NCI-H510A treated with DMSO at 0.1 percent for 48 hours (cell line): ENCODE data around the gene SSC4D.
"Not testable (repeated sequence)": the region's sequence is repeated elsewhere in the genome, so short reads cannot be mapped to it uniquely, and the experiment has no call there.

Experiments
- DNase-seq: peaks from one replicate; lab custom pipeline; 2025; lab: John Stamatoyannopoulos, UW

The SSC4D gene

DNA sequence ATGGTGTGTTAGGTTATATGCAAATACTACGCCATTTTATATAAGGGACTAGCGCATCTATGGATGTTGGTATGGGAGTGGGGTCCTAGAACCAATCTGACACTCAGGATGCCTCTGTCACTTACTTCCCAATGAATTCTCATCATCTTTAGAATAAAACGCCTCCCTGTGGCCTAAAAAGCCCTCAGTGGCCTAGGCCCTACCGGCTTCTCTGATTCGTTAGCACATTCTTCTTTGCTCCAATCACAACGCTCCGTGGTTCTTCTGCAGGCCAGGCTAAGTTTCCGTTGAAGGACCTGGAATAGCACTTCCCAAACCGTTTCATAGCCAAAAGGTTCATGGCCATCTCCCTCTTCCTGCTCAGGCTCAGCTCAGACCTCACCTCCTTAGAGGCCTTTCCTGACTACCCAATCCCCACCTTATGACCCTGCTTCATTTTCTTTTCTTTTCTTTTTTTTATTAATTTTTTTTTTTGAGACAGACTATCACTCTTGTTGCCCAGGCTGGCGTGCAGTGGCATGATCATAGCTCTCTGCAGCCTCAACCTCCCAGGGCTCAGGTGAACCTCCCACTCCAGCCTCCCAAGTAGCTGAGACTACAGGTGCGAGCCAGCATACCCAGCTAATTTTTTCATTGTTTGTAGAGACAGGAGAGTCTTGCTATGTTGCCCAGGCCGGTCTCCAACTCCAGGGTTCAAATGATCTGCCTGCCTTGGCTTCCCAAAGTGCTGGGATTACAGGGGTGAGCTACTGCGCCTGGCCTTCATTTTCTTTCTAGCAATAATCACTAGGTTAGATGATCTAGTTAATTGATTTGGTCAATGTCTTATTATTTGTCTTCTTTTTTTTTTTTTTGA, 26.2 kb downstream of the SSC4D start:
- peak; percentile 5 for DNase-seq

GRCh38 chr7:76381814-76382213, 27.7 kb downstream of the SSC4D start:
- no peak for DNase-seq

- DNase-seq: no peak
Observed at GRCh38 chr7:76380623-76380966, 28.9 kb downstream of the SSC4D start.

- no peak for DNase-seq
Observed at GRCh38 chr7:76377186-76377918, 32.1 kb downstream of the SSC4D start.

DNA sequence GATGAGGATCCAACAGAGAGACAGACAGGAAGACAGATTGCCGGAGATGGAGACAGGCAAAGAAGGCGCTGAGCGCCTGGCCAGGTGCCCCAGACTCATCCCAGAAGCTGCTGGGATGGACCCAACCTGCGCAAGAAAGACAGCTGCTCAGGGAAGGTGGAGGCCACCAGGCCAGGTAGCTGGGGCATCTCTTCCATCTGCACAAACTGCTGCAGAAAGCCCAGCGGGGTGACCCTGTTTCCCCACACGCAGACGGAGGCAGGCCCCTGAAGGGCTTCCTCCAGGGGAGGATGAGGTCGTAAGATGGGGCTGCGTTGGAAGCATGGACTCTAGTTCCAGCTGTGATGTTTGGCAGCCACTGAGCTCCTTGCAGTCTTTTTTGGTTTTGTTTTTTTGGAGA, 34.2 kb downstream of the SSC4D start:
- no peak for DNase-seq

DNA sequence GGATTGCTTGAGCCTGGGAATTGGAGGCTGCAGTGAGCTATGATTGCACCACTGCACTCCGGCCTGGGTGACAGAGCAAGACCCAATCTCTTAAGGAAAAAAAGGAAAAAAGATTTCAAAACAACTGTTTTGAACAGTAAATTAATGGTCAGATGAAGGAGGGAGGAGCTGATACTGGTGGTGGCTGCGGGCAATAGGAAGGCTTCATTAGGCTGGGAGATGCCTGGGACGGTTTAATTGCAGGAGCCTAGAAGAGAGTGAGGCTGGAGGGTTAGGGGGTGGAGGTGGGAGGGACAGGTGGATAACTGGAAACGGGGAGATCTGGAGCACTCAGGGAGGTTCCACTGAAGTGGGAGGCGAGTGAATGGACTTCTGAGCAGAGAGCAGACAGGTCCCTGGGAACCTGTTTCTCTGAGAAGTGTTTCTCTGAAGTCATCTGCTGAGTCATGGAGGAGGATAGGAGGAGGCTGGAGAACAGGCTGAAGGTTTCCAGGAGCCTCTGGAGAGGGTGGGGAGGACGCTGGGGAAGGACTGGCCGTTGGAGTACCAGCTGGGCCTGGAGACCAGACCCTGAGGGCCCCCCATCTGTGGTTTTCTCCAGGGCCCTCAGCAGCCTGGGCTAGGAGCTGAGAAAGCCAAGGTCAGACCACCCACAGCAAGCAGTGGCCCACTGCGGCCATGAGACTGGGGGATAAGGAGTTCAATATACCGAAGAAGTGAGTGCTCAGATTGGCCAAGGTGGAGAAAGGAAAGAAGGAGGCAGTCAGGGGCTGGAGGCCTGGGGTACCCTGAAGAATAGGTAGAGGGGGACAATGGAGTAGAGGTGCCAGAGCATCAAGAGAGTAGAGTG, 36.3 kb downstream of the SSC4D start:
- no peak for DNase-seq

- DNase-seq: no peak
Observed at GRCh38 chr7:76371396-76371795, 38.1 kb downstream of the SSC4D start.

- no peak for DNase-seq
Observed at GRCh38 chr7:76369018-76369417, 40.5 kb downstream of the SSC4D start.

- DNase-seq: no peak
Observed at GRCh38 chr7:76368190-76368589, 41.3 kb downstream of the SSC4D start.

GRCh38 chr7:76364198-76364584, 45.3 kb downstream of the SSC4D start:
- DNase-seq: no peak

DNA sequence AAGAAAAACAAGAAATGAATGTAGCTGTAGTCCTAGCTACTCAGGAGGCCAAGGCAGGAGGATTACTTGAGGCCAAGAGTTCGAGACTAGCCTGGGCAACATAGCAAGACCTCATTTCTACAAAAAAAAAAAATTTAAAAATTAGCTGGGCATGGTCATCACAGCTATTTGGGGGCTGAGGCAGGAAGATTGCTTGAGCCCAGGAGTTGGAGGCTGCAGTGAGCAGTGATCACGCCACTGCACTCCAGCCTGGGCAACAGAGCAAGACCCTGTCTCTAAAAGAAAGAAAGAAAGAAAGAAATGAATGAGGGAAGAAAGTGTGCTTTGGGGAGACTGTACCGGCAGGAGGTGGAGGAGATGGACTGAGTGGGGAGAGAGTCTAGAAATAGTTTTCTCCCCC, 45.7 kb downstream of the SSC4D start:
- not testable (repeated sequence) for DNase-seq

DNA sequence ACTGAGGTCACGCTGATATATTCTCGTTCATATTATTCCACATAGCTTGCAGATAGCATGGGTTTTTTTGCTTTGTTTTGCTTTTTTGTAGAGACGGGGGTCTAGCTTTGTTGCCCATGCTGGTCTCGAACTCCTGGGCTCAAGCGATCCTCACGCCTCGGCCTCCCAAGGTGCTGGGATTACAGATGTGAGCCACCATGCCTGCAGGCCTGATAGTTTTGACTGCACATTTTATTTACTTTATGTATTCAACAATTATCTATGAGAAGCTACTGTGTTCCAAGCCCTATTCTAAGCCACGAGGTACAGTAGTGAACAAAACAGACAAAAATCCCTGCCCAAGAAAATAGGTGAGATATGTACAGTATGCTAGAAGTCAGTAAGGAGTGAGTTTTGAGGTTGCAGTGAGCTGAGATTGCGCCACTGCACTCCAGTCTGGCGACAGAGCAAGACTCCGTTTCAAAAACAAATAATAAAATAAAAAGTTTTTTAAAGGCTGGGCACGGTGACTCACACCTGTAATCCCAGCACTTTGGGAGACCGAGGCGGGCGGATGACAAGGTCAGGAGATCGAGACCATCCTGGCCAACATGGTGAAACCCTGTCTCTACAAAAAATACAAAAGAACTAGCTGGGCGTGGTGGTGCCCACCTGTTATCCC, 49.4 kb downstream of the SSC4D start:
- DNase-seq: no peak

DNA sequence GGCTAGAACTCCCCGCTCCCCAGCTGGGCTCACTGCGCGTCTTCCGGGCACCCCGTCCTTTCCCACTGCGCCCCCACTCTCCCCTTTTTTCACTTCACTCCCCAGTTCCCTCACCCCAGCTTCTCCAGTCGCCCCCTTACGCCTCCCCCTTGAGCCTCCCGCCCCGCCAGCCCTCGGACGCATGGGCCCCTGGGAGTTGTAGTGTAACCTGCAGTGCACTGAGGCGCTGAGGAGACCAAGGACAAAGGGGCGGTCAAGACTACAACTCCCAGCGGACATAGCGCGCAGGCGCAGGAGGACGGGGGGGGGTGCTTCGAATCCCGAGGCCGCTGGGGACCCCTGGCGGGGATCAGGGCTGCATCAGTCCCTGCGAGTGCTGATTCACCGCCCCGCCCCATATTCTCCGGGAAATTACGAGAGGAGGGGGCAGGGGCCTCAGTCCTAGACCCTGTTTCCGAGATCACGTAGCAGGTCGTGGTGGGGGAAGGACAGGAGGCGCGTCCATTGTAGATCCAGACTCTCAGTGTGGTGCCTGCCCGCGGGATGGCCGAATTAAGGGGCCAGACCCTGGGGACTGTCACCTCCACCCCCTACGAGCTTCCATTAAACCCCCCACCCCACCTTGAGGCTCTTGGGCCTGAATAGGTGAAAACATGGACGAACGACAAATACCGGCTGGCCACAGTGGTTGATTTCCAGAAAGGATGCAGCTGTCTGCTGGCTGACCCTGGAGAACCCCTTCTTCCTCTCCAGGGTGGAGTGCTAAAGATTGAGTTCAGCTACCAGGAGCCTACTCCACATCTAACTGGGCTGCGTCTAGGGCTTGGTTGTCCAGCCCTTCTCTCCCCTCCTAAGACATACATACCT, 50.2 kb downstream of the SSC4D start:
- peak; percentile 92 for DNase-seq

- DNase-seq: peak; percentile 30
Observed at GRCh38 chr7:76358481-76359110, 50.9 kb downstream of the SSC4D start, which contains the start of gene YWHAG. TSS of gene YWHAG (minus strand) at chr7:76358991. CDS start at chr7:76358808, 183 bp downstream.

GRCh38 chr7:76358011-76358480, 51.5 kb downstream of the SSC4D start:
- DNase-seq: no peak

DNA sequence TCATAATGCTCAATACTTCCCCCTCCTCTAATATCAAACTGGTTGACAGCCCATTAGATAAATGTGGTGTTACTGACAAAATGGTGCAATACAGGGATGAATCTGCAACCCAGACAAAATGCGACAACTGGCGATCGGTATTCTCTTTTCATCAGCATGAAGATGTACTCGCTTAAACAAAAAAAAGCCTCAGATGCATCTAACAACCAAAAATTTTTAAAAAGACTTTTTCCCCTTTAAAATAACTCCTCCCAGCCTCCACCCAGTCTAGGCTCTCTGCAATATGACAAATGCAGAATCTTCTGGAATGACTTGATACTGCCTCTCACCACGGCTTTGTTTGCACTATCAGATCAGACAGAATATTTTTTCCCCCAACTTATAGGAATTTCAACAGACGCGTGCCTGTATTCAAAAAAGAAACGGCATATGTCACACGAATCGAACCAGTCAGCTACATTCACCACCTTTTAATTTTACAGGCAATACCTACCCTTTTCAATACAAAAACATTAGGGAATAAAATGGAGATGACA, 52.0 kb downstream of the SSC4D start:
- no peak for DNase-seq

- DNase-seq: no peak
Observed at GRCh38 chr7:76356823-76357222, 52.7 kb downstream of the SSC4D start.

- no peak for DNase-seq
Observed at GRCh38 chr7:76356115-76356514, 53.4 kb downstream of the SSC4D start.

GRCh38 chr7:76354981-76355730, 54.3 kb downstream of the SSC4D start:
- no peak for DNase-seq
